Anterior cingulate cortex (tissue), 58 donors: Measurements from ENCODE around the gene DCTN4.
"Not testable (repeated sequence)": the region's sequence is repeated elsewhere in the genome, so short reads cannot be mapped to it uniquely, and the experiment has no call there.

Experiments
- DNase-seq, 58 donors: peaks; one replicate each; lab custom pipeline; 2025; lab: John Stamatoyannopoulos, UW

DCTN4 gene

GRCh38 chr5:150743142-150743488 lies 15.7 kb downstream of the DCTN4 start:
- not testable (repeated sequence) for DNase-seq

- not testable (repeated sequence) for DNase-seq
Measured at GRCh38 chr5:150742455-150743141, 16.2 kb downstream of the DCTN4 start.

DNA sequence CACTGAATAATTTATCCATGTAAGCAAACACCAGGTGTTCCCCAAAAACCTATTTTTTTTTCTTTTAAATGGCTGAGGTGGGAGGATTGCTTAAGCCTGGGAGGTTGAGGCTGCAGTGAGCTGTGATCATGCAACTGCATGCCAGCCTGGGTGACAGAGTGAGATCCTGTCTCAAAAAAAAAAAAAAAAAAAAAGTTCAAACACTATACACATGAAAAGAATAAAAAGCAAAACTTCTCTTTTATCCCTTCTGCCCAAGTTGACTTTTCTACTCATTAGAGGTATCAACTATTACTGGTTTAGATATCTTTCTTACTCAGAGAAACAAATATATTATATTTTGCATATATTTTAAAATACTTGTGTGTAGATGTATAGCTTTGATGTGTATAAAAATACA lies 17.8 kb downstream of the DCTN4 start:
- DNase-seq: no peak

DNA sequence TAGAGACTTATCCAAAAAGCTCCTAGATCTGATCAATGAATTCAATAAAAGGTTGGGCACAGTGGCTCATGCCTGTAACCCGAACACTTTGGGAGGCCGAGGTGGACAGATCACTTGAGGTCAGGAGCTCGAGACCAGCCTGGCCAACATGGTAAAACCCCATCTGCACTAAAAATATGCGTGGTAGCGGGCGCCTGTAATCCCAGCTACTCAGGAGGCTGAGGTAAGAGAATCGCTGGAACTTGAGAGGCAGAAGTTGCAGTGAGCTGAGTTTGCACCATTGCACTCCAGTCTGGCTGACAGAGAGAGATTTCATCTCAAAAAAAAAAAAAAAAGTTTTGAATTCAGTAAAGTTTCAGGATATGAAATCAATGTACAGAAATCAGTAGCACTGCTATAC lies 20.0 kb downstream of the DCTN4 start:
- no peak for DNase-seq

GRCh38 chr5:150734579-150735384 lies 24.0 kb downstream of the DCTN4 start:
- DNase-seq: peak in 10 of 58 donors; percentile 4 to 43 (median 12)

GRCh38 chr5:150731669-150732242 lies 27.1 kb downstream of the DCTN4 start:
- DNase-seq: peak in 2 of 58 donors; percentile 17 to 35

DNA sequence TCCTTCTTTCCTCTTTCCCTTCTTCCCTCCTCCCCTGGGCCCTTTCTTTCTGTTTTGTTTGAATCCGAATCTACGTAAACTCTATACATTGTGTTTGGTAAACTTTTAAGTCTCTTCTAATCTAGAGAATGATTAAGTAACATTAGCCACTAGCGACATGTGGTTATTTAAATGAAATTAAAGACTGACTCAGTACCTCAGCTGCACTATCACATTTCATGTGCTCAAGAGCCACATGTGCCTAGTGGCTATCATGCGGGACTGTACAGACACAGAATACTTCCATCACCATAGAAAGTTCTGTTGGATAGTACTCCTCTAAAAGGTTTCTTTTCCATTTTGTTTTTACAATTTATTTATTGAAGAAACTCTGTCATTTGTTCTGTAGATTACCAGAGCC lies 29.0 kb downstream of the DCTN4 start:
- no peak for DNase-seq

- no peak for DNase-seq
Measured at GRCh38 chr5:150723845-150724244, 35.0 kb downstream of the DCTN4 start.

- no peak for DNase-seq
Measured at GRCh38 chr5:150710165-150710564, 48.7 kb downstream of the DCTN4 start.

- no peak for DNase-seq
Measured at GRCh38 chr5:150706776-150707390, 51.9 kb downstream of the DCTN4 start.

DNA sequence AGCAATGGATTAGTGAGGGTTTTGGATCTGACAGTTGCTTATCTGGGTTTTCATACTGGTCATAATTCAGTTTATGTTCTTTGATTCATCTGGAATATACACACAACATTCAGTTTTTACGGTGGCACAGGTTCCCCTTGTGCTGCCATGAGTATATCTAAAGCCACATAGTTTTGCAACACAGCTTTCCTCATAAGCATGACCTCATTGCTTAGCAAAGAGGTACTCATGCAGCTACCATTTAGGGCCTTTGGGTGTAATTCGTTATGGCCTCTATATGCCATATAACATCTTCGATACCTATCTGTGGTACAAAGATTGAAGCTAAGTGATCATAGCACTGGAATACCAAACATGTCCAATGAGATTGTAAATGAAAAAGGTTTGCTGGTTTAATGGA lies 55.1 kb downstream of the DCTN4 start:
- DNase-seq: no peak

DNA sequence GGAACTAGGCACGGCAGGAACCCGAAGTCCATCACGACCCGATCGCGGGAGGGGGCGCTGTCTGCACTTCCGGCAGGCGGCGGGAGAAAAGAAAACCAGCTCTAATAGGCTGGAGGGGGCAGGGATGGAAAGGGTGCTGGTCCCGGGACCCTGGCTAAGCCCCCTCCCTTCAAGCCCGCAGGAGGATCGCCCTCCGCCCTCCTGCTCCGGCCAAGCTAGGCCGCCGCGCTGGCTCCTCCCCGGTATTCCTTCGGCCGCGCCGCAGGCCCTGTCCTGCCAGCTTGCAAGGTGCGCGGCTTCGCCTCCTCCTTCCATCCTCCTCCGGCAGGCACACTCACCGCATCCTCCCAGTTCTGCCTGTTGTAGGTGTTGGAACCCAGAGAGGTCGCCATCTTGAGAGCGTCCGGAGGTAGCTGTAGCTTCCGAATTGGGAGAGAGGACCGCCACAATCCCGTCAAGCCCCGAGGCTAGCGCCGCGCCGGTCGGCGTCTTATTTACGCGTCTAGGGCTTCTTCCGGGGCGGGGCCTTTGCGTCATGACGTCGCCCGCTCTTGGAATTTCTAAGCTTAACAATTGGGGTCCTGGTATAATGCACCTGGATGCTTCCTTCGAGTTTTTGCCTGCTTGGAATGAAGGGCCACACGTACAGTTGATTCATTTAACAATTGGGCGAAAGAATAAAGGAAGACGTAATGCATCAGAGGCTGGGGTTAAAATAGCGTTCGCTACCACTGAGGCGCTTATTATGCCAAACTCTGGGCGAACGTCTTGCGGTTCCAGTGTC lies 58.0 kb downstream of the DCTN4 start, which contains the start of gene RBM22:
RBM22 (minus strand) TSS at position 469 of the 784 bp plus-strand sequence; CDS start at position 392, 77 bp downstream.
- peak; percentile 59 to 96 (median 89) for DNase-seq

GRCh38 chr5:150700246-150700593 lies 58.6 kb downstream of the DCTN4 start:
- no peak for DNase-seq

GRCh38 chr5:150694612-150695011 lies 64.2 kb downstream of the DCTN4 start:
- no peak for DNase-seq

DNA sequence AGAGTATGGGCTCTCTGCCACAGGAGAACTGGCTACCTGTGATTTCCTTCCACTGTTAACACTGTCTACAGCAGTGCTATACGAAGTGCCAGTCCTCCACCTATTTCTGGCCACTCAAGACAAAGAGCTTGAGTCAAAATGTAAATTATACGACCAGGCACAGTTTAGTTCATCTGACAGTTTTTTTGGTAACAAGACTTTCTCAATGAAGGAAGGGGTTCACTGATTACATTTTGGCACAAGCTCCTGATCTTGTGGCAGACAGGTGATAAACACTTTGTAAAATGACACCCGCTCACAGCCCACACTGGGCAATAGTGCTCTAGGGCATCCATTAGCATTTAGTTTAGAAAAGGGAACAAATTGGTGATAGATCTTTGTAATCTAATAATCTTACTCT lies 66.5 kb downstream of the DCTN4 start:
- DNase-seq: no peak

GRCh38 chr5:150690760-150691159 lies 68.1 kb downstream of the DCTN4 start:
- DNase-seq: no peak

DNA sequence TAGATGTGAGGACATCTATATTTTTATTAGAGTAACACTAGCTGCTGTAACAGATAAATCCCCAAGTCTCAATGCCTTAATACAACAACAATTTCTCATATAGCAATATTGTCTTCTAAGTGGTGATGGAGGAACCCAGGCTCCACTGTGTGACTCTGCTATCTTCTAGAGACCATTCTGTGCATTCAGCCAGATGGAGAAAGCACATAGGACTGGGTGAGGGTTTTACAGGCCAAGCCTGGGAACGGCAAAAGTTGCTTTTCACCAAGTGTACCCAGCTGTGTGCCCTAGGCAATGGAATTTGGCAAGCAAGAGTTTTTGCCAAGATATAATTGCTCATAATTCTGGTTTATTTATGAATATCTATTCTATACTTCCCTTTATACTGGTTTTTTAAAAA lies 69.7 kb downstream of the DCTN4 start:
- DNase-seq: no peak

DNA sequence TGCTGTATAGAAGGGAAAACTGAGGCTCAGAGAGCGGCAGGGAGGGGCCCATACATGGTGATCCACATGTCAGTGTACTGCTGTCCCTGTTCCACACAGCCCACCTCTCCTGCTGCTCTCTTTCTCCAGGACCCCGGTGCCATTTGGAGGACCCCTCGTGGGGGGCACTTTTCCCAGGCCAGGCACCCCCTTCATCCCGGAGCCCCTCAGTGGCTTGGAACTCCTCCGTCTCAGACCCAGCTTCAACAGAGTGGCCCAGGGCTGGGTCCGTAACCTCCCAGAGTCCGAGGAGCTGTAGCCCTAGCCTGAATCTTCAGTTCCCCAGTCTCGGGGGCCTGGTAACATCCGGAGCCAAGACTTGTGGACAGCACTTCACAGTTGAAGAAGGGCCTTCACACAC lies 82.2 kb downstream of the DCTN4 start:
- no peak for DNase-seq

DNA sequence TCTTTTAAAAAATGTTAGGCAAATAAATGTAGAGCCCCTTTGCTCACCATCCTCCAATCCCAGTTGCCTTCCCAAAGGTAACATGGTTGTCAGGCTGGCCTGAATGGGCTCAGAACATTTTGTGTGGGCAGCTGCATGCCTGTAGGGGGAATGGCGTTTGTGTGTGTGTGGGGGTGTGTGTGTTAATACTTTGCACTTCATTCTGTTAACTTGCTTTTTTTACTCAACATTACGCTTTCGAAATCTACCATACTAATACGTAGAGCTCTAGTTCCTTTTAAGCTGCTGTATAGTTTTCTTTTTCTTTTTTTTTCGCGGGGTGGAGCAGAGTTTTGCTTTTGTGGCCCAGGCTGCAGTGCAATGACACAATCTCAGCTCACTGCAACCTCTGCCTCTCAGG lies 83.7 kb downstream of the DCTN4 start:
- DNase-seq: no peak

DNA sequence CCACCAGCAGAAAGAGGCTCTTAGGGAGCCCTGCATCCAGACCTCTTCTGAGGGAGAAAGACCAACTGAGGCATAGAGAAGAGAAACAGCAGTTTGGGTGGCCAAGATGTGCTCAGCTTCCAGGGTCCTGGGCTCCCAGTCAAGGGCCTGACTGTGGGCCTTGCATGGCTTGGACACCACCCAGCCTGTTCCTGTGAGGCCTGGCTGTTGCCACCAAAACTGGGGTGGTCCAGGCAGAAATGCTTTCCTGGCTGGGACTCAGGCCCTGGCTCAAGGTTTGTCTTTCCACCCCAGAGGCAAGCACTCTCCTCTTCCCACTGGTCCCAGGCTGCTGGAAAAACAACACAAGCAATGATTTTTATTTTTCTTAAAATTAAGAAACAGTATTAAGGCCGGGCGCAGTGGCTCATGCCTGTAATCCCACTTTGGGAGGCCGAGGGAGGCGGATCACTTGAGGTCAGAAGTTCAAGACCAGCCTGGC lies 84.4 kb downstream of the DCTN4 start:
- DNase-seq: peak in 14 of 58 donors; percentile 24 to 69 (median 37)
